Fibroblast of pulmonary artery (primary cell): Measurements from ENCODE around the gene GBP5.
"Not testable (repeated sequence)": the region's sequence is repeated elsewhere in the genome, so short reads cannot be mapped to it uniquely, and the experiment has no call there.

Source experiments
- DNase-seq: peaks from one replicate; pipeline ENCODE4 v3.0.0-alpha.2; 2010; ENCODE audit warnings: low read depth
- H3K4me3 ChIP-seq: replicated peaks from 2 replicates; pipeline ENCODE4 v1.5.1; 2011; ENCODE audit warnings: low read depth, mild to moderate bottlenecking, control low read depth, low read length, moderate library complexity
- CTCF ChIP-seq: IDR thresholded peaks from 2 replicates; pipeline ENCODE4 v1.5.1; 2011; ENCODE audit warnings: mild to moderate bottlenecking, control low read depth, low read length, inconsistent platforms; ENCODE audit errors: missing control alignments

Gene GBP5

DNA sequence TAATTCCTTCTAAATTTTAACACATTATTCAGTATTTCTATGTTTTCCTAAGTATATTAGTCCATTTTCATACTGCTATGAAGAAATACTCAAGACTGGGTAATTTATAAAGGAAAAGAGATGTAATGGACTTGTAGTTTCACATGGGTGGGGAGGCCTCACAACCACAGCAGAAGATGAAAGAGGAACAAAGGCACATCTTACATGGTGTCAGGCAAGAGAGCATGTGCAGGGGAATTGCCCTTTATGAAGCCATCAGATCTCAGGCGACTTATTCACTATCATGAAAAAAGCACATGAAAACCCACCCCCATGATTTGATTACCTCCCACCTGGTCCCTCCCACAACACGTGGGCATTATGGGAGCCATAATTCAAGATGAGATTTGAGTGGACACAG lies 15.6 kb downstream of the GBP5 start:
- DNase-seq = no peak
- TF ChIP-seq CTCF = no peak
- H3K4me3 ChIP-seq = no peak overlapping the region

GRCh38 chr1:89255581-89255980 lies 17.1 kb downstream of the GBP5 start:
- not testable (repeated sequence) for DNase-seq, H3K4me3 ChIP-seq

- no peak overlapping the region for H3K4me3 ChIP-seq
- DNase-seq = peak; percentile 76
- no peak for TF ChIP-seq CTCF
Measured at GRCh38 chr1:89254658-89255287, 17.9 kb downstream of the GBP5 start.

DNA sequence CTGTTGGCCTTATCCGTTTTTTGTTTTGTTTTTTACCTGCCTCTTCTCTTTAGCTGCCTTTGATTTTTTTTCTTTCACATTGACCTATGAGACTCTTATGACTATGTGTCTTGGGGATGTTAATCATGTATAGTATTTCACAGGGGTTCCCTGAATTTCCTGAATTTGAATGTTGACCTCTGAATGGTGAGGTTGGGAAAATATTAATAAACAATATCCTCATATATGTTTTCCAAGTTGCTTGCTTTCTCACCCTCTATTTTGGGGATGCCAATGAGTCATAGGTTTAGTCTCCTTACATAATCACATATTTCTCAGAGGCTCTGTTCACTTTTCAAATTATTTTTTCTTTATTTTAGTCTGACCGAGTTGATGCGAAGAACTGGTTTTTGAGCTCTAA lies 29.6 kb downstream of the GBP5 start:
- no peak for DNase-seq
- no peak for TF ChIP-seq CTCF
- no peak overlapping the region for H3K4me3 ChIP-seq
